ENCODE measurements around the gene LRRC71. TPM values are rescaled to one million over a fixed set of nuclear protein-coding genes. Genes with fewer than 3 reads are reported as not detected.

Gene LRRC71
- total and polyA plus RNA-seq, 2 of the 8 experiments (the other 6 are each of a cell fraction or from before 2014, with no cell fraction given) = 0.05 TPM; not detected in 1

DNA sequence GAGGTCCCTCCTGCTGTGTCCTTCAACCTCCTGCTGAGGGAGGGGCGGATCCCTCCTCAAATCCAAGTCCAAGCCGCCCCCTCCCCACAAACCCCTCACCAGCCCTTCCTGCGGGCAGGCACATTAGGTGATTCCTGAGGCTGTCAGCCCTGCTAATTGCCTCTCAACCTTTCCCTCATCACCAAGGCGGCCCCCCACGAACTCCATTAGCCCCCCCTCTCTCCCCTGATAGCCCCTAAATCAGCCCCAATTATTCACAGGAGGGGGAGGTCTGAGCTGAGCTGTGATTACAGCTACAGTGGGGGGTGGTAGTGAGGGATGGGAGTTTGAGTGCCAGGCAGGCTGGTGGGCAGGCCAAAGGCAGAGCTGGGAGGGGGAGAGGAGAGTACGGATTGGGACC lies 32.7 kb upstream of the LRRC71 start:
- no peak overlapping the region for H2AK5ac ChIP-seq (ENCODE audit: low read depth, low read length)
- H3K14ac ChIP-seq (ENCODE audit: insufficient read length) = no peak overlapping the region
- no peaks in the 10 kb centered on the region for H4K20me1 ChIP-seq (replicated peaks in 1 of 2; ENCODE audit: control insufficient read depth in 1 of 2, insufficient read depth in 2 of 2, low read length in 2 of 2)
- H4K8ac ChIP-seq (ENCODE audit: extremely low read depth, insufficient read depth, low read length) = no peak overlapping the region
- H3K9ac ChIP-seq (replicated peaks in 1 of 4; ENCODE audit: extremely low read depth in 1 of 4, low read depth in 3 of 4, low read length in 3 of 4) = no peak overlapping the region
- no peaks in the 10 kb centered on the region for H3K9me3 ChIP-seq (ENCODE audit: insufficient read depth in 2 of 2, low read depth in 1 of 2, low read length in 1 of 2)
- no peak overlapping the region for H3K27ac ChIP-seq (ENCODE audit: low read depth, low read length)
- no peak overlapping the region for H2AFZ ChIP-seq (ENCODE audit: low read length)
- peaks cover 4% of the 10 kb centered on the region; the same call in 1 of the 2 replicates for H3K23me2 ChIP-seq (ENCODE audit: low read depth, low read length)
- H2BK12ac ChIP-seq (ENCODE audit: low read depth, low read length) = 0 out of 2 replicates have a peak overlapping the region, but pooled peaks have one; percentile 19
- no peak overlapping the region; the same call in 1 of the 2 replicates for H2BK15ac ChIP-seq (ENCODE audit: low read length)
- H4K91ac ChIP-seq (replicated peaks; ENCODE audit: insufficient read length, low read length) = no peak overlapping the region
- H4K5ac ChIP-seq (ENCODE audit: insufficient read length, low read depth, low read length) = no peak overlapping the region
- H3K18ac ChIP-seq (ENCODE audit: extremely low read depth, low read length) = no peak overlapping the region
- no peak overlapping the region for H3K4ac ChIP-seq (replicated peaks; ENCODE audit: insufficient read length, low read depth, low read length)
- peak overlapping the region; percentile 46 to 54; a peak in 3 of 4 replicates for H3K4me2 ChIP-seq (ENCODE audit: insufficient read depth in 1 of 2, low read depth in 2 of 2, low read length in 2 of 2)
- no peak overlapping the region for H3K23ac ChIP-seq (ENCODE audit: insufficient read length)
- CTCF ChIA-PET (ENCODE audit: partially characterized antibody) = interaction anchor here (0.6 to 31.4 kb wide), 18 partner anchors 9 to 473 kb away, joined by 3 to 719 read pairs (median 6); partner anchors contain the start of genes INSRR, LRRC71 and NTRK1
- FAIRE-seq (no peak), DNase-seq (ENCODE audit: low read depth in 1 of 2, low spot score in 2 of 2) (no peak)
- H3K79me1 ChIP-seq (ENCODE audit: low read depth, low read length) = no peaks in the 10 kb centered on the region
- H3K4me3 ChIP-seq (ENCODE audit: extremely low read depth in 1 of 4, insufficient read depth in 2 of 4, low read depth in 3 of 4, low read length in 4 of 4) = peak overlapping the region in 1 of 4 experiments; percentile 39; a peak in 2 of 8 replicates
- H3K79me2 ChIP-seq (ENCODE audit: control insufficient read depth in 1 of 2, insufficient read depth in 2 of 2, low read length in 2 of 2) = no peaks in the 10 kb centered on the region
- no peak overlapping the region for H2BK20ac ChIP-seq (ENCODE audit: low read length)
- H3K27me3 ChIP-seq (replicated peaks in 1 of 4; ENCODE audit: control insufficient read depth in 3 of 4, extremely low read depth in 1 of 4, insufficient read depth in 3 of 4, low read length in 3 of 4) = peaks cover 2 to 45% (median 39%) of the 10 kb centered on the region in 4 experiments
- 37% methylated on average over 5 of the region's 6 CpGs; no CpG with 5 or more reads in 1 of the 2 experiments for WGBS, 2 experiments (ENCODE audit: extremely low coverage in 1 of 2, insufficient coverage in 1 of 2, insufficient read length in 1 of 2, insufficient replicate concordance in 2 of 2, low coverage in 1 of 2, low lambda C conversion rate in 2 of 2, missing lambda C conversion rate in 1 of 2)
- H2BK120ac ChIP-seq (replicated peaks; ENCODE audit: low read depth, low read length) = no peak overlapping the region
- H3K4me1 ChIP-seq (replicated peaks in 1 of 4; ENCODE audit: control insufficient read depth in 3 of 4, insufficient read depth in 4 of 4, low read length in 3 of 4) = peaks cover 8 to 37% (median 17%) of the 10 kb centered on the region in 4 experiments
- H2BK5ac ChIP-seq (ENCODE audit: low read depth, low read length) = no peak overlapping the region
- POLR2A ChIA-PET (ENCODE audit: partially characterized antibody) = interaction anchor here (0.6 to 2.0 kb wide), 11 partner anchors 9 to 195 kb away, joined by 3 to 10 read pairs (median 4); partner anchors contain the start of genes ISG20L2 and METTL25B
- H3K36me3 ChIP-seq (ENCODE audit: control insufficient read depth in 2 of 4, insufficient read depth in 4 of 4, low read length in 3 of 4) = no peaks in the 10 kb centered on the region
- H3K56ac ChIP-seq (replicated peaks; ENCODE audit: insufficient read length, low read depth, low read length) = no peak overlapping the region
- TF ChIP-seq SUZ12 (IDR thresholded peaks at IDR 0.05; ENCODE audit: low read length) (no peak), HDAC2 (IDR thresholded peaks at IDR 0.05; ENCODE audit: borderline replicate concordance in 1 of 2, low read depth in 2 of 2, low read length in 2 of 2) (no peak), TBP (IDR thresholded peaks at IDR 0.05; ENCODE audit: low read depth, low read length) (no peak), POLR2AphosphoS5 (IDR thresholded peaks at IDR 0.05; ENCODE audit: low read depth, low read length) (no peak), SIRT6 (IDR thresholded peaks at IDR 0.05; ENCODE audit: low read length) (no peak), KDM4A (IDR thresholded peaks at IDR 0.05; ENCODE audit: low read depth, low read length, severe bottlenecking) (no peak), CREB1 (IDR thresholded peaks at IDR 0.05) (no peak), RNF2 (IDR thresholded peaks at IDR 0.05; ENCODE audit: borderline replicate concordance, low read depth, low read length, missing control alignments, poor library complexity, severe bottlenecking) (no peak), JUND (IDR thresholded peaks at IDR 0.05; ENCODE audit: low read length) (no peak), CBX5 (IDR thresholded peaks at IDR 0.05; ENCODE audit: low read depth, low read length) (no peak), ASH2L (IDR thresholded peaks at IDR 0.05; ENCODE audit: low read length) (no peak)
- TF ChIP-seq, protein P1, sequence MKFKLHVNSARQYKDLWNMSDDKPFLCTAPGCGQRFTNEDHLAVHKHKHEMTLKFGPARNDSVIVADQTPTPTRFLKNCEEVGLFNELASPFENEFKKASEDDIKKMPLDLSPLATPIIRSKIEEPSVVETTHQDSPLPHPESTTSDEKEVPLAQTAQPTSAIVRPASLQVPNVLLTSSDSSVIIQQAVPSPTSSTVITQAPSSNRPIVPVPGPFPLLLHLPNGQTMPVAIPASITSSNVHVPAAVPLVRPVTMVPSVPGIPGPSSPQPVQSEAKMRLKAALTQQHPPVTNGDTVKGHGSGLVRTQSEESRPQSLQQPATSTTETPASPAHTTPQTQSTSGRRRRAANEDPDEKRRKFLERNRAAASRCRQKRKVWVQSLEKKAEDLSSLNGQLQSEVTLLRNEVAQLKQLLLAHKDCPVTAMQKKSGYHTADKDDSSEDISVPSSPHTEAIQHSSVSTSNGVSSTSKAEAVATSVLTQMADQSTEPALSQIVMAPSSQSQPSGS (IDR thresholded peaks at IDR 0.05; ENCODE audit: low read length) = no peak
